ENCODE measurements around the gene SFXN5.

SFXN5 gene

GRCh38 chr2:73071360-73072128, at the start of gene SFXN5:
SFXN5 (minus strand) TSS chr2:73071712; CDS start chr2:73071705, 7 bp downstream.
- TF ChIP-seq CTCF (IDR thresholded peaks at IDR 0.05) = no peak

- TF ChIP-seq CTCF (IDR thresholded peaks at IDR 0.05) = no peak
These were observed 45.9 kb upstream of the SFXN5 start for GRCh38 chr2:73117441-73117840.

GRCh38 chr2:73116182-73116960, 44.9 kb upstream of the SFXN5 start:
- TF ChIP-seq CTCF (IDR thresholded peaks at IDR 0.05) = no peak

- no peak for TF ChIP-seq CTCF (IDR thresholded peaks at IDR 0.05)
These were observed 42.9 kb upstream of the SFXN5 start for GRCh38 chr2:73114273-73114867.

GRCh38 chr2:73112913-73113854, 41.7 kb upstream of the SFXN5 start, which contains the start of gene RAB11FIP5:
RAB11FIP5 (minus strand) TSS chr2:73112948; CDS start chr2:73112777, 171 bp downstream.
- TF ChIP-seq CTCF (IDR thresholded peaks at IDR 0.05) = no peak

GRCh38 chr2:73112026-73112912, 40.8 kb upstream of the SFXN5 start:
- TF ChIP-seq CTCF (IDR thresholded peaks at IDR 0.05) = no peak
